Hepatocyte (in vitro differentiated cells): ENCODE data around the gene PTPRS. TPM values are rescaled to one million over a fixed set of nuclear protein-coding genes. Genes with fewer than 3 reads are reported as not detected.

ENCODE experiments used
- DNase-seq: peaks from one replicate; pipeline ENCODE4 v3.0.0-alpha.2; 2016; ENCODE audit warnings: low spot score
- H2AFZ ChIP-seq: fragments of 200-600 bp; sonication (generic); 2 replicates; pipeline ENCODE4 v1.6.0; 2016; ENCODE audit warnings: antibody characterized with exemption, mild to moderate bottlenecking
- H3K27ac ChIP-seq: fragments of 200-600 bp; sonication (generic); 2 replicates; pipeline ENCODE4 v1.5.1; 2016; ENCODE audit warnings: mild to moderate bottlenecking
- H3K27me3 ChIP-seq: fragments of 200-600 bp; sonication (generic); 2 replicates; pipeline ENCODE4 v1.6.1; 2016
- H3K36me3 ChIP-seq: fragments of 200-600 bp; sonication (generic); replicated peaks from 2 replicates; pipeline ENCODE4 v1.5.1; 2016; ENCODE audit warnings: low read depth; ENCODE audit not compliant: insufficient read depth
- H3K4me1 ChIP-seq: fragments of 200-600 bp; sonication (generic); 2 replicates; pipeline ENCODE4 v1.5.1; 2016; ENCODE audit warnings: mild to moderate bottlenecking, moderate library complexity; ENCODE audit not compliant: insufficient read depth
- H3K4me2 ChIP-seq: fragments of 200-600 bp; sonication (generic); 2 replicates; pipeline ENCODE4 v1.6.0; 2016
- H3K4me3 ChIP-seq: fragments of 200-600 bp; sonication (generic); 2 replicates; pipeline ENCODE4 v1.5.1; 2016; ENCODE audit warnings: mild to moderate bottlenecking
- H3K79me2 ChIP-seq: fragments of 200-600 bp; sonication (generic); 2 replicates; pipeline ENCODE4 v1.6.0; 2017; ENCODE audit warnings: mild to moderate bottlenecking
- H3K9me2 ChIP-seq: fragments of 200-600 bp; sonication (generic); replicated peaks from 2 replicates; pipeline ENCODE4 v1.6.0; 2017; ENCODE audit warnings: mild to moderate bottlenecking; ENCODE audit not compliant: insufficient read depth
- H3K9me3 ChIP-seq: fragments of 200-600 bp; sonication (generic); 2 replicates; pipeline ENCODE4 v1.5.1; 2016; ENCODE audit warnings: low read depth, mild to moderate bottlenecking
- H4K20me1 ChIP-seq: fragments of 200-600 bp; sonication (generic); 2 replicates; pipeline ENCODE4 v1.6.0; 2016; ENCODE audit warnings: mild to moderate bottlenecking; ENCODE audit not compliant: insufficient read depth, poor library complexity, severe bottlenecking
- CTCF ChIP-seq: fragments of 200-600 bp; sonication (generic); IDR thresholded peaks from 2 replicates; pipeline ENCODE4 v1.5.1; 2016; ENCODE audit warnings: antibody characterized with exemption, mild to moderate bottlenecking; ENCODE audit not compliant: poor library complexity
- EZH2 ChIP-seq: fragments of 200-600 bp; sonication (generic); IDR thresholded peaks from 2 replicates; pipeline ENCODE4 v1.6.1; 2016; ENCODE audit warnings: antibody characterized with exemption, mild to moderate bottlenecking, borderline replicate concordance
- EZH2phosphoT487 ChIP-seq: fragments of 200-600 bp; sonication (generic); IDR thresholded peaks from one replicate; pipeline ENCODE4 v1.6.1; 2018; ENCODE audit warnings: antibody characterized with exemption, mild to moderate bottlenecking, low read depth, moderate library complexity; ENCODE audit not compliant: unreplicated experiment, severe bottlenecking
- WGBS: methylation state at CpG from one replicate; pipeline ENCODE4 v1.1.6; 2016; ENCODE audit warnings: low lambda C conversion rate; ENCODE audit errors: missing lambda C conversion rate; 5-methylcytosine and 5-hydroxymethylcytosine counted together
- polyA plus RNA-seq: library from polyadenylated mRNA; unstranded; fragments of >200 nt; fragmentation: Nextera tagmentation; extraction: Ambion mirVana; gene quantifications from 2 replicates; pipeline ENCODE4 v1.2.1, GENCODE V29; 2016
- total RNA-seq: library from RNA; depleted of rRNA; stranded (reverse); fragments of >200 nt; gene quantifications from 2 replicates; pipeline ENCODE4 v1.2.3, GENCODE V29; 2014

The PTPRS gene
- total and polyA plus RNA-seq, 2 experiments from 2014 or later = 21.9 to 65.5 TPM

GRCh38 chr19:5305163-5305562, 35.4 kb downstream of the PTPRS start:
- WGBS = 98% methylated on average over 3 of the region's 3 CpGs
- no peak for TF ChIP-seq EZH2phosphoT487
- TF ChIP-seq CTCF = no peak
- TF ChIP-seq EZH2 = no peak

GRCh38 chr19:5304486-5304885, 36.1 kb downstream of the PTPRS start:
- Histone ChIP-seq H3K4me1 (no peaks in the 10 kb centered on the region), H3K9me2 (no peaks in the 10 kb centered on the region), H3K27ac (no peak overlapping the region), H3K4me2 (no peak overlapping the region), H4K20me1 (no peaks in the 10 kb centered on the region), H3K36me3 (no peaks in the 10 kb centered on the region), H3K4me3 (no peak overlapping the region), H3K9me3 (no peaks in the 10 kb centered on the region), H3K27me3 (no peaks in the 10 kb centered on the region), H2AFZ (no peak overlapping the region), H3K79me2 (no peaks in the 10 kb centered on the region)
- WGBS = 89% methylated on average over 6 of the region's 6 CpGs
- TF ChIP-seq CTCF (no peak), EZH2 (no peak), EZH2phosphoT487 (no peak)
- no peak for DNase-seq

More at GRCh38 chr19:5305163-5305562, 35.4 kb downstream of the PTPRS start:
- H2AFZ ChIP-seq = no peak overlapping the region
- no peaks in the 10 kb centered on the region for H3K36me3 ChIP-seq
- H3K4me1 ChIP-seq = no peaks in the 10 kb centered on the region
- no peaks in the 10 kb centered on the region for H3K27me3 ChIP-seq
- no peaks in the 10 kb centered on the region for H3K9me2 ChIP-seq
- H3K79me2 ChIP-seq = no peaks in the 10 kb centered on the region
- no peaks in the 10 kb centered on the region for H4K20me1 ChIP-seq
- no peak for DNase-seq
- no peak overlapping the region for H3K4me3 ChIP-seq
- no peak overlapping the region for H3K4me2 ChIP-seq
- H3K27ac ChIP-seq = no peak overlapping the region
- H3K9me3 ChIP-seq = no peaks in the 10 kb centered on the region

GRCh38 chr19:5303208-5303607, 37.4 kb downstream of the PTPRS start:
- H3K27me3 ChIP-seq = no peaks in the 10 kb centered on the region
- WGBS = 89% methylated on average over 7 of the region's 7 CpGs
- H3K36me3 ChIP-seq = no peaks in the 10 kb centered on the region
- no peak for DNase-seq
- no peak overlapping the region for H3K4me2 ChIP-seq
- H4K20me1 ChIP-seq = no peaks in the 10 kb centered on the region
- no peak overlapping the region for H3K27ac ChIP-seq
- H3K4me3 ChIP-seq = no peak overlapping the region
- no peaks in the 10 kb centered on the region for H3K4me1 ChIP-seq
- H3K9me2 ChIP-seq = no peaks in the 10 kb centered on the region
- no peak overlapping the region for H2AFZ ChIP-seq
- H3K9me3 ChIP-seq = no peaks in the 10 kb centered on the region
- H3K79me2 ChIP-seq = no peaks in the 10 kb centered on the region
- no peak for TF ChIP-seq EZH2phosphoT487
- TF ChIP-seq CTCF = no peak
- no peak for TF ChIP-seq EZH2

GRCh38 chr19:5302396-5302795, 38.2 kb downstream of the PTPRS start:
- H3K4me1 ChIP-seq = no peaks in the 10 kb centered on the region
- H3K27ac ChIP-seq = no peak overlapping the region
- H3K4me3 ChIP-seq = no peak overlapping the region
- no peaks in the 10 kb centered on the region for H3K27me3 ChIP-seq
- 87% methylated on average over 9 of the region's 9 CpGs for WGBS
- no peak overlapping the region for H2AFZ ChIP-seq
- no peaks in the 10 kb centered on the region for H3K36me3 ChIP-seq
- H3K9me3 ChIP-seq = no peaks in the 10 kb centered on the region
- H3K79me2 ChIP-seq = no peaks in the 10 kb centered on the region
- no peaks in the 10 kb centered on the region for H3K9me2 ChIP-seq
- DNase-seq = no peak
- TF ChIP-seq EZH2phosphoT487 (no peak), EZH2 (no peak)
- H4K20me1 ChIP-seq = no peaks in the 10 kb centered on the region
- H3K4me2 ChIP-seq = no peak overlapping the region
